H9 (cell line): ENCODE data around the gene LGMN. TPM values are rescaled to one million over a fixed set of nuclear protein-coding genes. Genes with fewer than 3 reads are reported as not detected.

ENCODE experiments used
- DNase-seq: peaks from one replicate; pipeline ENCODE4 v3.0.0-alpha.2; 2017
- H2AFZ ChIP-seq: one replicate; pipeline ENCODE4 v1.6.1; 2013; ENCODE audit warnings: mild to moderate bottlenecking, low read length, control low read depth, moderate library complexity
- H2AK5ac ChIP-seq: 2 replicates; pipeline ENCODE4 v1.6.1; 2013; ENCODE audit warnings: low read length, control low read depth, mixed read lengths; ENCODE audit not compliant: insufficient read length
- H2BK120ac ChIP-seq: one replicate; pipeline ENCODE4 v1.6.1; 2013; ENCODE audit warnings: low read depth, mild to moderate bottlenecking, low read length, control low read depth, inconsistent platforms; ENCODE audit not compliant: poor library complexity, severe bottlenecking
- H2BK12ac ChIP-seq: 2 replicates; pipeline ENCODE4 v1.6.1; 2013; ENCODE audit warnings: low read length, control low read depth, mixed read lengths, low read depth; ENCODE audit not compliant: insufficient read length
- H2BK15ac ChIP-seq: 2 replicates; pipeline ENCODE4 v1.6.1; 2013; ENCODE audit warnings: low read depth, low read length, control low read depth
- H2BK20ac ChIP-seq: one replicate; pipeline ENCODE4 v1.6.1; 2013; ENCODE audit warnings: low read depth, mild to moderate bottlenecking, low read length, control low read depth, inconsistent platforms; ENCODE audit not compliant: poor library complexity, severe bottlenecking
- H2BK5ac ChIP-seq: 2 replicates; pipeline ENCODE4 v1.6.1; 2013; ENCODE audit warnings: low read length, control low read depth, mixed read lengths; ENCODE audit not compliant: insufficient read length
- H3K14ac ChIP-seq: 2 replicates; pipeline ENCODE4 v1.6.1; 2013; ENCODE audit warnings: low read length, control low read depth; ENCODE audit not compliant: insufficient read depth
- H3K18ac ChIP-seq: 2 replicates; pipeline ENCODE4 v1.6.1; 2013; ENCODE audit warnings: low read depth, mild to moderate bottlenecking, mixed read lengths, low read length, control low read depth; ENCODE audit not compliant: insufficient read length
- H3K23ac ChIP-seq: 2 replicates; pipeline ENCODE4 v1.6.1; 2013; ENCODE audit warnings: low read length, control low read depth, mixed read lengths, low read depth; ENCODE audit not compliant: insufficient read length
- H3K23me2 ChIP-seq: 2 replicates; pipeline ENCODE4 v1.6.1; 2013; ENCODE audit warnings: low read depth, mild to moderate bottlenecking, mixed read lengths, low read length, control low read depth; ENCODE audit not compliant: insufficient read length, poor library complexity, severe bottlenecking
- H3K27ac ChIP-seq: 2 replicates; pipeline ENCODE4 v1.5.1; 2013; ENCODE audit warnings: low read length, control low read depth, mixed read lengths, low read depth; ENCODE audit not compliant: insufficient read length
- H3K27me3 ChIP-seq: 2 replicates; pipeline ENCODE4 v1.6.1; 2013; ENCODE audit warnings: low read length, control low read depth, inconsistent platforms; ENCODE audit not compliant: insufficient read depth
- H3K4ac ChIP-seq: 2 replicates; pipeline ENCODE4 v1.6.1; 2013; ENCODE audit warnings: low read depth, mild to moderate bottlenecking, control low read depth, inconsistent platforms, low read length, moderate library complexity
- H3K4me1 ChIP-seq: 2 replicates; pipeline ENCODE4 v1.6.1; 2013; ENCODE audit warnings: low read length, control low read depth, inconsistent platforms; ENCODE audit not compliant: insufficient read depth
- H3K4me2 ChIP-seq: 2 replicates; pipeline ENCODE4 v1.6.1; 2013; ENCODE audit warnings: low read length, control low read depth, mixed read lengths; ENCODE audit not compliant: insufficient read length, insufficient read depth
- H3K56ac ChIP-seq: 2 replicates; pipeline ENCODE4 v1.6.1; 2013; ENCODE audit warnings: low read depth, mild to moderate bottlenecking, mixed read lengths, low read length, control low read depth; ENCODE audit not compliant: insufficient read length
- H3K79me1 ChIP-seq: 2 replicates; pipeline ENCODE4 v1.6.1; 2013; ENCODE audit warnings: low read depth, mild to moderate bottlenecking, moderate library complexity, low read length, control low read depth, inconsistent platforms; ENCODE audit not compliant: insufficient read depth, poor library complexity, severe bottlenecking
- H3K79me2 ChIP-seq: 2 replicates; pipeline ENCODE4 v1.6.1; 2013; ENCODE audit warnings: low read length, control low read depth, inconsistent platforms; ENCODE audit not compliant: insufficient read depth
- H3K9ac ChIP-seq: 2 replicates; pipeline ENCODE4 v1.6.1; 2013; ENCODE audit warnings: low read length, control low read depth, mixed read lengths; ENCODE audit not compliant: insufficient read length; ENCODE audit errors: extremely low read depth
- H3K9me3 ChIP-seq: one replicate; pipeline ENCODE4 v1.6.1; 2013; ENCODE audit warnings: low read depth, low read length, inconsistent platforms; ENCODE audit not compliant: control insufficient read depth
- H3T11ph ChIP-seq: one replicate; pipeline ENCODE4 v1.6.1; 2013; ENCODE audit warnings: mild to moderate bottlenecking, low read length, control low read depth, inconsistent platforms
- H4K20me1 ChIP-seq: one replicate; pipeline ENCODE4 v1.6.1; 2013; ENCODE audit not compliant: control insufficient read depth, insufficient read length, insufficient read depth
- H4K5ac ChIP-seq: 2 replicates; pipeline ENCODE4 v1.6.1; 2013; ENCODE audit warnings: low read depth, mild to moderate bottlenecking, mixed read lengths, low read length, control low read depth; ENCODE audit not compliant: insufficient read length
- H4K8ac ChIP-seq: replicated peaks from 2 replicates; pipeline ENCODE4 v1.6.1; 2013; ENCODE audit warnings: low read length, control low read depth, mixed read lengths, low read depth; ENCODE audit not compliant: insufficient read length
- H4K91ac ChIP-seq: 2 replicates; pipeline ENCODE4 v1.6.1; 2013; ENCODE audit warnings: low read depth, mild to moderate bottlenecking, moderate library complexity, mixed read lengths, low read length, control low read depth; ENCODE audit not compliant: insufficient read length
- H3K27ac Mint-ChIP-seq, 3 experiments: 2 replicates in 2 of 3; 3 replicates in 1 of 3; pipeline ENCODE4 v1.8.0; 2020 to 2021; ENCODE audit warnings: mixed read lengths in 3 of 3, mild to moderate bottlenecking in 1 of 3, moderate library complexity in 1 of 3
- H3K27me3 Mint-ChIP-seq: 2 replicates; pipeline ENCODE4 v1.8.0; 2021; ENCODE audit warnings: low read depth, mild to moderate bottlenecking, moderate library complexity, mixed read lengths
- H3K36me3 Mint-ChIP-seq, 3 experiments: 2 replicates in 2 of 3; 3 replicates in 1 of 3; pipeline ENCODE4 v1.8.0; 2020 to 2021; ENCODE audit warnings: low read depth in 3 of 3, mixed read lengths in 3 of 3; ENCODE audit not compliant: insufficient read depth in 1 of 3
- H3K4me1 Mint-ChIP-seq, 2 experiments: 2 replicates each; pipeline ENCODE4 v1.8.0; 2020; ENCODE audit warnings: mixed read lengths in 2 of 2
- H3K4me3 Mint-ChIP-seq, 2 experiments: 2 replicates in 1 of 2; 3 replicates in 1 of 2; pipeline ENCODE4 v1.8.0; 2020 to 2021; ENCODE audit warnings: mild to moderate bottlenecking in 2 of 2, mixed read lengths in 2 of 2, moderate library complexity in 1 of 2
- H3K9me3 Mint-ChIP-seq, 2 experiments: 2 replicates in 1 of 2; 3 replicates in 1 of 2; pipeline ENCODE4 v1.8.0; 2020; ENCODE audit warnings: mild to moderate bottlenecking in 2 of 2, mixed read lengths in 2 of 2, moderate library complexity in 1 of 2
- WGBS: extraction: QIAGEN DNeasy Blood & Tissue Kit; methylation state at CpG from one replicate; pipeline ENCODE4 v1.1.7; 2013; ENCODE audit warnings: missing lambda C conversion rate, low lambda C conversion rate, mixed read lengths; ENCODE audit not compliant: insufficient read length; ENCODE audit errors: extremely low coverage; 5-methylcytosine and 5-hydroxymethylcytosine counted together
- total RNA-seq: library from RNA; stranded (reverse); gene quantifications from 2 replicates; pipeline ENCODE4 v1.2.1, GENCODE V29; 2021
- TF ChIP-seq, protein P1 (sequence below): fragments of 200-600 bp; sonication (generic); conservative IDR thresholded peaks from 3 replicates; pipeline ENCODE4 v1.8.0; 2021; ENCODE audit warnings: antibody characterized with exemption, mild to moderate bottlenecking

LGMN gene
- total RNA-seq, 1 experiment from 2014 or later, result 55.3 TPM

GRCh38 chr14:92793709-92794546 is 45.5 kb upstream of the LGMN start, which contains the start of gene GOLGA5:
Gene GOLGA5, plus strand, starts transcription at chr14:92794305. Its CDS starts 3,133 bp downstream, at chr14:92797438.
- Histone ChIP-seq H3K14ac (peak within 1 kb of the TSS; percentile 22), H3K56ac (no peak within 1 kb of the TSS), H2AFZ (no peak within 1 kb of the TSS), H2BK20ac (no peak within 1 kb of the TSS), H4K5ac (no peak within 1 kb of the TSS), H3K79me2 (no peaks in the 10 kb centered on the region; the same call in 1 of the 2 replicates), H4K8ac (no peak within 1 kb of the TSS), H3K4ac (no peak within 1 kb of the TSS), H3K79me1 (no peaks in the 10 kb centered on the region), H3K9ac (peak within 1 kb of the TSS; percentile 80), H3K27me3 (no peaks in the 10 kb centered on the region), H3K23me2 (no peaks in the 10 kb centered on the region), H2BK120ac (no peak within 1 kb of the TSS), H3K27ac (no peak within 1 kb of the TSS), H4K91ac (no peak within 1 kb of the TSS), H3K4me1 (no peaks in the 10 kb centered on the region), H3K18ac (peak within 1 kb of the TSS; percentile 23), H3K23ac (no peak within 1 kb of the TSS), H2BK5ac (no peak within 1 kb of the TSS), H4K20me1 (no peaks in the 10 kb centered on the region), H3K4me2 (peak within 1 kb of the TSS; percentile 88), H3T11ph (no peak within 1 kb of the TSS), H2BK12ac (no peak within 1 kb of the TSS), H3K9me3 (no peaks in the 10 kb centered on the region), H2BK15ac (no peak within 1 kb of the TSS), H2AK5ac (no peak within 1 kb of the TSS)
- Mint-ChIP-seq H3K4me1 (peaks cover 14 to 19% of the 10 kb centered on the region in 2 experiments), H3K27ac (peak within 1 kb of the TSS; percentile 87 to 96 (median 93)), H3K27me3 (peaks cover 5% of the 10 kb centered on the region), H3K36me3 (peaks cover 6 to 20% (median 20%) of the 10 kb centered on the region in 3 experiments), H3K4me3 (peak within 1 kb of the TSS; percentile 97), H3K9me3 (peaks cover 16 to 23% of the 10 kb centered on the region in 2 experiments)
- peak; percentile 98 for DNase-seq
- no CpG with 5 or more reads among the region's 71 CpGs for WGBS
- TF ChIP-seq, protein P1, sequence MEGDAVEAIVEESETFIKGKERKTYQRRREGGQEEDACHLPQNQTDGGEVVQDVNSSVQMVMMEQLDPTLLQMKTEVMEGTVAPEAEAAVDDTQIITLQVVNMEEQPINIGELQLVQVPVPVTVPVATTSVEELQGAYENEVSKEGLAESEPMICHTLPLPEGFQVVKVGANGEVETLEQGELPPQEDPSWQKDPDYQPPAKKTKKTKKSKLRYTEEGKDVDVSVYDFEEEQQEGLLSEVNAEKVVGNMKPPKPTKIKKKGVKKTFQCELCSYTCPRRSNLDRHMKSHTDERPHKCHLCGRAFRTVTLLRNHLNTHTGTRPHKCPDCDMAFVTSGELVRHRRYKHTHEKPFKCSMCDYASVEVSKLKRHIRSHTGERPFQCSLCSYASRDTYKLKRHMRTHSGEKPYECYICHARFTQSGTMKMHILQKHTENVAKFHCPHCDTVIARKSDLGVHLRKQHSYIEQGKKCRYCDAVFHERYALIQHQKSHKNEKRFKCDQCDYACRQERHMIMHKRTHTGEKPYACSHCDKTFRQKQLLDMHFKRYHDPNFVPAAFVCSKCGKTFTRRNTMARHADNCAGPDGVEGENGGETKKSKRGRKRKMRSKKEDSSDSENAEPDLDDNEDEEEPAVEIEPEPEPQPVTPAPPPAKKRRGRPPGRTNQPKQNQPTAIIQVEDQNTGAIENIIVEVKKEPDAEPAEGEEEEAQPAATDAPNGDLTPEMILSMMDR, result no peak
